Measurements from ENCODE around the gene WWP2. TPM values are rescaled to one million over a fixed set of nuclear protein-coding genes. Genes with fewer than 3 reads are reported as not detected.
A peak's percentile ranks its signal among the peaks of the same experiment; 100 is the strongest.

WWP2 gene
- total RNA-seq, 1 donor from 2014 or later = 39.9 TPM

DNA sequence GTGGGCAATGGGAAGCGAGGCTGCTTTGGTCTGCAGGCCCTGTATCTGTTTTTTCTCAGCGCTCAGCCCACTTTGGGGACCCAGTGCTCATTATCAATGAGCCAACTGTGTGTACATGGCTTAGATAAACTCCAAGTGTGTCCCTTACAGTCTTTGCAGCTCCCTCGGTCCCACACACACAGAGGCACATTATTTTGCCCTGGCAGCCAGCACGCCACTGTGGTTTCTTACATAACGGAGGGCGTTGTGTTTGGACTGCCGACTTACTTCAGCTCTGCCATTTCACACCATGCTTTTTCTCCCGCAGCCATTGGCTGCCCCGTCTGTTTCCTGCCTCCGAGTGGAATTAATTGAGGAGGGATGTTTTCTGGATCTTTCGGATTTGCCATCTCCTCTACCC is 132.5 kb downstream of the WWP2 start:
- Mint-ChIP-seq H3K4me3 (ENCODE audit: unreplicated experiment) (no peak overlapping the region), H3K36me3 (ENCODE audit: low read depth) (peaks cover 8% of the 10 kb centered on the region), H3K27me3 (ENCODE audit: low read depth) (no peaks in the 10 kb centered on the region), H3K27ac (ENCODE audit: unreplicated experiment) (no peak overlapping the region), H3K4me1 (ENCODE audit: low read depth) (peaks cover 12% of the 10 kb centered on the region), H3K9me3 (ENCODE audit: low read depth) (no peaks in the 10 kb centered on the region)
- TF ChIP-seq, protein P1, sequence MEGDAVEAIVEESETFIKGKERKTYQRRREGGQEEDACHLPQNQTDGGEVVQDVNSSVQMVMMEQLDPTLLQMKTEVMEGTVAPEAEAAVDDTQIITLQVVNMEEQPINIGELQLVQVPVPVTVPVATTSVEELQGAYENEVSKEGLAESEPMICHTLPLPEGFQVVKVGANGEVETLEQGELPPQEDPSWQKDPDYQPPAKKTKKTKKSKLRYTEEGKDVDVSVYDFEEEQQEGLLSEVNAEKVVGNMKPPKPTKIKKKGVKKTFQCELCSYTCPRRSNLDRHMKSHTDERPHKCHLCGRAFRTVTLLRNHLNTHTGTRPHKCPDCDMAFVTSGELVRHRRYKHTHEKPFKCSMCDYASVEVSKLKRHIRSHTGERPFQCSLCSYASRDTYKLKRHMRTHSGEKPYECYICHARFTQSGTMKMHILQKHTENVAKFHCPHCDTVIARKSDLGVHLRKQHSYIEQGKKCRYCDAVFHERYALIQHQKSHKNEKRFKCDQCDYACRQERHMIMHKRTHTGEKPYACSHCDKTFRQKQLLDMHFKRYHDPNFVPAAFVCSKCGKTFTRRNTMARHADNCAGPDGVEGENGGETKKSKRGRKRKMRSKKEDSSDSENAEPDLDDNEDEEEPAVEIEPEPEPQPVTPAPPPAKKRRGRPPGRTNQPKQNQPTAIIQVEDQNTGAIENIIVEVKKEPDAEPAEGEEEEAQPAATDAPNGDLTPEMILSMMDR (IDR thresholded peaks at IDR 0.05) = no peak
- DNase-seq (ENCODE audit: low spot score) = no peak

DNA sequence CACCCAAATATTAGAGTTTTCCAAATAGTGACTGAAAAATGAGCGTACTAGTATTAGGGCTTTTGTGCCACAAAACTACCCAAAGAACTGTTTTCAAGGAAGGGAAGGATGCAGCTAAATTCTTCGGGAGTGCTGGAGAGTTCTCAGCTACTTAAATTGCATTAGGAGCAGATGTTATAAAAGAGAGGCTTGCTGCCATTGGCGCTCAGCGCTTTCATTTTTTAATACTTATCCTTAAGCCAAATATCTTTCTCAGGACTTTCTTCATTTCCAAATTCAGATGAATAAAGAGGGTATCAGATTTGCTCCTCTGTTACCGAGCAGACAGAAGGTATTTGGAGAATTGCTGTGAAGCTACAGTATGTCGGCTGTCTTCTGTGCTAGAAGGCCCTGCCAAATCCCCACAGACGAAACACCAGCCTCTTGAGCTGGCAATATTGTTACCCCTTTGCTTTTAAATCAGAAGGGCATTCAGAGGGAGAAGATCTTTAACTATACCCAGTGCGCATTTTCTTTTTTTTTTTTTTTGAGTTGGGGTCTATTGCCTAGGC is 141.8 kb downstream of the WWP2 start:
- TF ChIP-seq, protein P1 (IDR thresholded peaks at IDR 0.05) = no peak
- Mint-ChIP-seq H3K4me3 (ENCODE audit: unreplicated experiment) (no peak overlapping the region), H3K4me1 (ENCODE audit: low read depth) (peaks cover 30% of the 10 kb centered on the region), H3K27me3 (ENCODE audit: low read depth) (no peaks in the 10 kb centered on the region), H3K36me3 (ENCODE audit: low read depth) (peaks cover 5% of the 10 kb centered on the region), H3K27ac (ENCODE audit: unreplicated experiment) (no peak overlapping the region), H3K9me3 (ENCODE audit: low read depth) (no peaks in the 10 kb centered on the region)
- DNase-seq (ENCODE audit: low spot score) = no peak

- TF ChIP-seq, protein P1 (IDR thresholded peaks at IDR 0.05) = no peak
- H3K27ac Mint-ChIP-seq (ENCODE audit: unreplicated experiment) = no peak overlapping the region
- no peaks in the 10 kb centered on the region for H3K9me3 Mint-ChIP-seq (ENCODE audit: low read depth)
Observed at GRCh38 chr16:69904495-69905170, 142.5 kb downstream of the WWP2 start.

DNA sequence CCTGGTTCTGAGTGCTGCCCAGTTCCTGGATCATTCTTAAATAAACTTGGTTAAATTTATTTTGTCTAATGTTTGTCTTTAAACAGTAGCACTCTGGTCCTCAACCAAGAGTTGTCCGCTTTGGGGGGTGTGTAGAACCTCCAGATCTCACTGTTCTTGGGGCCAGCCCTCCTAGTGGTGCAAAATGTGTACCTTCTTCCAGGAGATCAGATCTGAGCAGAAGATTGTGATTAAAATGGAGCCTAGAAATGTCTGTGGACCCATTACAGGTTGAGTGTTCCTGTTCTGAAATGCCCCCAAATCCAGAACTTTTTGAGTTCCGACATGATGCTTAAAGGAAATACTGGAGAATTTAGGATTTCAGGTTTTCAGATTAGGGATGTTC is 143.0 kb downstream of the WWP2 start:
- Mint-ChIP-seq H3K4me1 (ENCODE audit: low read depth) (peaks cover 30% of the 10 kb centered on the region), H3K4me3 (ENCODE audit: unreplicated experiment) (no peak overlapping the region), H3K27ac (ENCODE audit: unreplicated experiment) (no peak overlapping the region), H3K27me3 (ENCODE audit: low read depth) (no peaks in the 10 kb centered on the region), H3K9me3 (ENCODE audit: low read depth) (no peaks in the 10 kb centered on the region), H3K36me3 (ENCODE audit: low read depth) (peaks cover 9% of the 10 kb centered on the region)
- TF ChIP-seq, protein P1 (IDR thresholded peaks at IDR 0.05) = no peak
- no peak for DNase-seq (ENCODE audit: low spot score)

More at GRCh38 chr16:69904495-69905170, 142.5 kb downstream of the WWP2 start:
- Mint-ChIP-seq H3K4me1 (ENCODE audit: low read depth) (peaks cover 30% of the 10 kb centered on the region), H3K36me3 (ENCODE audit: low read depth) (peaks cover 7% of the 10 kb centered on the region), H3K27me3 (ENCODE audit: low read depth) (no peaks in the 10 kb centered on the region), H3K4me3 (ENCODE audit: unreplicated experiment) (no peak overlapping the region)
- DNase-seq (ENCODE audit: low spot score) = no peak

- H3K27ac Mint-ChIP-seq (ENCODE audit: unreplicated experiment) = peak overlapping the region; percentile 46
- no peaks in the 10 kb centered on the region for H3K9me3 Mint-ChIP-seq (ENCODE audit: low read depth)
- no peak for DNase-seq (ENCODE audit: low spot score)
- TF ChIP-seq, protein P1 (IDR thresholded peaks at IDR 0.05) = no peak
- H3K4me1 Mint-ChIP-seq (ENCODE audit: low read depth) = peaks cover 24% of the 10 kb centered on the region
- no peak overlapping the region for H3K4me3 Mint-ChIP-seq (ENCODE audit: unreplicated experiment)
- H3K27me3 Mint-ChIP-seq (ENCODE audit: low read depth) = no peaks in the 10 kb centered on the region
- peaks cover 8% of the 10 kb centered on the region for H3K36me3 Mint-ChIP-seq (ENCODE audit: low read depth)
Observed at GRCh38 chr16:69906838-69907401, 144.8 kb downstream of the WWP2 start.

Data from chondrocyte (in vitro differentiated cells).